Measurements from ENCODE around the gene TLE2.

TLE2 gene

DNA sequence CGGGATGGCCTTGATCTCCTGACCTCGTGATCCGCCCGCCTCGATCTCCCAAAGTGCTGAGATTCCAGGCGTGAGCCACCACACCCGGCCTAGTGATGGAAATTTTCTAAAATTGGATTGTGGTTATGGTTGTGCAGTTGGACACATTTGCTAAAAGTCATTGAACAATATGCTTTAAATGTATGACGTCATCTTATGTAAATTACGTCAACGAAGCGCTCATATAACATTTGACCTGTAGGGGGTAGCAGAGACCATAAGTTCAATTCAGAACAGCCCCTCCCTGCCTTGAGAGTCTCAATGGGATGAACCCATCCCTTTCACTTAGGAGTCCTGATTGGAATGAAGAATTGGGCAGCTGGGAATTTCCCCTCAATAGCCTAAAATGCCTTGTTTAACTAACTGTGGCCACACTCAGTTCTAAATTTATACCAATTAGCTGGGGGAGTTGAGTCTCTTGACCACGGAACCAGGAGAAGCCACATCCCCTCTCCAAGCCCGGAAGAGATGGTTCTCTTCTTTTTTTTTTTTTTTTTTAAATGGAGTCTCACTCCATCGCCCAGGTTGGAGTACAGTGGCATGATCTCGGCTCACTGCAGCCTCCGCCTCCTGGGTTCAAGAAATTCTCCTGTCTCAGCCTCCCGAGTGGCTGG lies 66.9 kb downstream of the TLE2 start:
- no peak for DNase-seq (ENCODE audit: low read depth in 2 of 2, low spot score in 1 of 2)

DNA sequence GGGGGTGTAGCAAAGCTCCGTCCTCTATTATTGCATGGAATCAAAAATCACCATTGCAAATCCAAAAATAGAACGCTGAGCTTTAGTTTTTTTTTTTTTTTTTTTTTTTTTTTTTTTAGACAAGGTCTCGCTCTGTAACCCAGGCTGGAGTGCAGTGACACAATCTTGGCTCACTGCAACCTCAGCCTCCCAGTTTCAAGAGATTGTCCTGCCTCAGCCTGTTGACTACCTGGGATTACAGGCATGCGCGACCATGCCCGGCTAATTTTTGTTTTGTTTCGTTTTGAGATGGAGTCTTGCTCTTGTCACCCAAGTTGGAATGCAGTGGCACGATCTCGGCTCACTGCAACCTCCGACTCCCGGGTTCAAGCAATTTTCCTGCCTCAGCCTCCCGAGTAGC lies 69.0 kb downstream of the TLE2 start:
- DNase-seq (ENCODE audit: low read depth in 2 of 2, low spot score in 1 of 2): no peak

DNA sequence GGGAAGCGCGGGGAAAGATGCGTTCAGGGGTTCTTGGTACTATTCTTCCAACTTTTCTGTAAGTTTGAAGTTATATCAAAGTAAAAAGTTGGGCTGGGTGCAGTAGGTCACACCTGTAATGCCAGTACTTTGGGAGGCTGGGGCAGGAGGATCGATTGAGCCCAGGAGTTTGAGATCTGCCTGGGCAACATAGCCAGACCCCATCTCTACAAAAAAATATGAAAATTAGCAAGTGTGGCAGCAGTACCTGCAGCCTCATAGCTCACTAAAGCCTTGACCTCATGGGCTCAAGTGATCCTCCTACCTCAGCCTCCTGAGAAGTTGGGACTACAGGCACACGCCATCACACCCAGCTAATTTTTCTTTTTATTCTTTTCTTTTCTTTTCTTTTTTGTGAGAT lies 71.9 kb downstream of the TLE2 start:
- no peak for DNase-seq (ENCODE audit: low read depth in 2 of 2, low spot score in 1 of 2)

DNA sequence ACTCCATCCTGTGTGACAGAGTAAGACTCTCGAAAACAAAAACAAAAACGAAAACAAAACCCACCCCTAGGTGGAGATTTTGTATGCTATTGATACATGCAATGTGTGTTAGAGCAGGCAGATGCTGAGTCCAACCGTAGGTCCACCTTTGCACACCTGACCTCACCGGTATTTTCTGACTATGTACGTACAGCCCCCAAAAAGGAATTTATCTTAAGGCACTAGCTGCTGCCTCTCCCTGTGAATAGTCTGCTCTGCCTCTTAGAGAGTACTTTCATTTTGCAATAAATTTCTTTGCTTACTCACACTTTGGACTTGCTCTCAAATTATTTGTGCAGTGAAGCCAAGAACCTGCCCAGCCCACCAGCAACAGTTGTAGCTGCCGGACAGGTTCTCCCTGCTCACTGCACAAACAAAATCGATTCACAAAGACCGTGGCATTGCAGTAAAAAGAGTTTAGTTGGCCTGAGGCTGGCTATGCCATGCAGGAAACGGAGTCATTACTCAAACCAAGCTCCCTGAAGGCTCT lies 76.1 kb downstream of the TLE2 start:
- no peak for DNase-seq (ENCODE audit: low read depth in 2 of 2, low spot score in 1 of 2)

DNA sequence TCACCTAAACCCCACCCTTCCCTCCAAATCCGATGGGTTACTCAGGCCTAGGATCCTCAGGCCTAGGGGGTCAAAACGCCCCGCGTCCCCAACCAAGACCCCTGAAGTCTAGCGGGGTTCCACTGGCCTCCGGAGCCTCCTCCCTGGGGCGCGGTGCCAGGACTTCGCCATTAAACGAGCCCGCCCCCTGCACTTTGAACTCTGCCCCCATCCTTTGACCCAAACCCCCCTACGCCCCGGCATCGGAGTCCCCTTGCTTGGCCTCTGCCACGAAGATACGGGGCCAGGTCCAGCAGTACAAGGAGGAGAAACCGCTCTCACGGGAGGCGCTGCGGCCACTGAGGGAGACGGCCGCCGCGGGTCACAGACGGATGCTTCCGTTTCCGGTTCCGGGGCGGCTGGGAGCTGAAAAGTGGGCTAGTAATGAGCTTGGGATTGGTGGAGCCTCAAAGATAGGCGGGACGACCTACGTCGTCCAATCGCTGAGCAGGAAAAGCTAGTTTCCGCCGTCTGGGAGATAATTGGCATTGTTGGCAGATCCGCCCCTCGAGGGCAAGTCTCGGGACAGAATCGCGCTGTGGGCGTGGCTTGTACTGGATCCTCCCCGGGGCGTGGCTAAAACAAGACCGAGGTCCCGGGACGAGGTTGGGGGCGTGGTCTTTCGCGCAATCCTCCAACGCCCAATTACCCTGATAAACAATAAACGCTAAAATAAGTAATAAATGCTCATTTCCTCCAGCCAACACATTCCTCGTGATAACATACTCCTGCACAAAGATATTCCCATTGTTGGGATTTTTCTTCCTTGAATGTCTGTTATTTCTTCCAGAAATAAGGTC lies 78.6 kb downstream of the TLE2 start:
- peak; percentile 100 for DNase-seq (ENCODE audit: low read depth in 2 of 2, low spot score in 1 of 2)

DNA sequence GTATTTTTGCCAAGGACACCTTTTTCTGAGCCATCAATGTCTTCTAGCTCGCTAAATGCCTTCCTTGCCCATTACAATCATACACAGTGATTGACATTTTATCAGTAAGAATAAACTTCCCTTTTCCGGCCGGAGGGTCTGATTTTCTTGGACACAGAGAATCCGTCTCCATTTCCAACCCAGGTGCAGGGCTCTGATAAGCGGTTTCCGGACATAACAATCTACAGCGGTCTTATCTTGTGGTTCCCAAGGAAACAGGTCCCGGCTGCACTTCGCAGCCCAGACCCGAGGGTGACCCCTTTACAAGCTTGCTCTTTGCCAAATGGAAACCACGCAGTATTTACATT lies 79.2 kb downstream of the TLE2 start:
- no peak for DNase-seq (ENCODE audit: low read depth in 2 of 2, low spot score in 1 of 2)

All from stimulated activated CD8-positive, alpha-beta memory T cell treated with anti-CD3 and anti-CD28 coated beads, Interleukin-4, amount 100 ng/mL, for 1 hour (primary cell).